ENCODE results near the gene AIP. TPM values are rescaled to one million over a fixed set of nuclear protein-coding genes. Genes with fewer than 3 reads are reported as not detected.
"Not testable (repeated sequence)": the region's sequence is repeated elsewhere in the genome, so short reads cannot be mapped to it uniquely, and the experiment has no call there.

AIP gene
- polyA plus RNA-seq, 5 donors: 45.4 to 67.7 (median 60.0) TPM

GRCh38 chr11:67504950-67505581 is 22.2 kb downstream of the AIP start, which contains the start of gene PITPNM1:
PITPNM1 (minus strand) TSS chr11:67505363; CDS start chr11:67504180, 1,183 bp downstream.
- peak; percentile 45 to 66 for DNase-seq

- DNase-seq: peak; percentile 80
These were observed 23.0 kb downstream of the AIP start for GRCh38 chr11:67505605-67506396.

GRCh38 chr11:67506426-67507051 is 23.7 kb downstream of the AIP start:
- no peak for DNase-seq

- DNase-seq: no peak
These were observed 24.5 kb downstream of the AIP start for GRCh38 chr11:67507242-67507863.

- peak; percentile 94 to 95 for DNase-seq
These were observed 25.1 kb downstream of the AIP start, which contains the start of gene CDK2AP2 for GRCh38 chr11:67507864-67508485. CDK2AP2 (minus strand) TSS chr11:67508162; CDS start chr11:67508082, 80 bp downstream.

GRCh38 chr11:67508486-67509121 is 25.8 kb downstream of the AIP start:
- DNase-seq: peak; percentile 95 to 96

GRCh38 chr11:67510023-67510345 is 27.2 kb downstream of the AIP start:
- DNase-seq: no peak

- DNase-seq: not testable (repeated sequence)
These were observed 28.7 kb downstream of the AIP start for GRCh38 chr11:67511558-67511957.

- DNase-seq: no peak
These were observed 31.3 kb downstream of the AIP start for GRCh38 chr11:67514116-67514515.

- no peak for DNase-seq
These were observed 34.0 kb downstream of the AIP start for GRCh38 chr11:67516806-67517205.

GRCh38 chr11:67517784-67518552 is 35.1 kb downstream of the AIP start:
- no peak for DNase-seq

GRCh38 chr11:67519726-67520125 is 36.9 kb downstream of the AIP start:
- no peak for DNase-seq

GRCh38 chr11:67520856-67521824 is 38.3 kb downstream of the AIP start:
- no peak for DNase-seq

GRCh38 chr11:67521924-67522323 is 39.1 kb downstream of the AIP start:
- DNase-seq: no peak

- no peak for DNase-seq
These were observed 39.5 kb downstream of the AIP start for GRCh38 chr11:67522338-67522737.

- DNase-seq: no peak
These were observed 40.2 kb downstream of the AIP start, which contains the start of gene CABP2 for GRCh38 chr11:67522844-67523555. CABP2 (minus strand) TSS chr11:67523446; CDS start chr11:67523326, 120 bp downstream.

GRCh38 chr11:67523556-67524479 is 41.0 kb downstream of the AIP start:
- DNase-seq: no peak
